Measurements from ENCODE around the gene PGM2.

Gene PGM2

DNA sequence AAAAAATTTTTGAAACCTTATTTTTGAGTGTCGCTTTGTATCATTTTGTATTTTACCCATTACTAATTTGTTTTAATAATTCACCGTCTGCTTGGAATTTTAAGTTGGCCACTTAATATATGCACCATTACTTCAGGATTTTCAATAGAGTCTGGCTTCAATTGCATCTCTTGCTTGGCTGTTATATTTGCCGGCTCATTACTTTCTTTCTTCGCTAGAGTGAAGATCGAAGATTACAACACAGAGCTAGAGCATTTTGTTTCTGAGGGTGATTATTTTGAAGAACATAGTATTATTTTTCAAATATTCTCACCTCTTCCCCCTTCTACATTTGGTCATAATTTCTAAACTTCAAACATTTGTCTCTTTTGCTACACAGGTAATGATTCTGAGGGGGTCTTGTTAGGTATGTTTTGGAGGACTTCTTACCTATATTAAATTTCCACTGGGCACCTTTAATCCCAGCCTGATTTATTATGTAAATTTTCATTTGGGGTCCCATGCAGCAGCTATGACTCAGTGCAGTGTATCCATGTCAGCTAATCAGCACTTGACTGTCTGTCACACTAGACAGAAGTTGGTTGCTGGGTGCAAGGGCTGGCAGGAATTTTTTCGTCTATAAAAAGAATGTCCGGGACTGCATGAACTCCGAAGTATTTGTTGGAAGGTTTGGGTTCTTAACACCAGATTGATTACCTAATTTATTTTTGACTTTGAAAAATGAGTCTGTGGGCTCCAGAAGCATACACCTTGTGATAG lies 83.0 kb downstream of the PGM2 start:
- TF ChIP-seq FOXP2 (optimal IDR thresholded peaks at IDR 0.05; ENCODE audit: borderline replicate concordance, extremely low read depth, extremely low read length, insufficient read depth) (no peak), POLR2AphosphoS5 (IDR thresholded peaks at IDR 0.05; ENCODE audit: low read depth, low read length) (no peak), SIN3A (IDR thresholded peaks at IDR 0.05; ENCODE audit: borderline replicate concordance, insufficient read depth, low read length) (no peak)
- TF ChIP-seq, protein P1, sequence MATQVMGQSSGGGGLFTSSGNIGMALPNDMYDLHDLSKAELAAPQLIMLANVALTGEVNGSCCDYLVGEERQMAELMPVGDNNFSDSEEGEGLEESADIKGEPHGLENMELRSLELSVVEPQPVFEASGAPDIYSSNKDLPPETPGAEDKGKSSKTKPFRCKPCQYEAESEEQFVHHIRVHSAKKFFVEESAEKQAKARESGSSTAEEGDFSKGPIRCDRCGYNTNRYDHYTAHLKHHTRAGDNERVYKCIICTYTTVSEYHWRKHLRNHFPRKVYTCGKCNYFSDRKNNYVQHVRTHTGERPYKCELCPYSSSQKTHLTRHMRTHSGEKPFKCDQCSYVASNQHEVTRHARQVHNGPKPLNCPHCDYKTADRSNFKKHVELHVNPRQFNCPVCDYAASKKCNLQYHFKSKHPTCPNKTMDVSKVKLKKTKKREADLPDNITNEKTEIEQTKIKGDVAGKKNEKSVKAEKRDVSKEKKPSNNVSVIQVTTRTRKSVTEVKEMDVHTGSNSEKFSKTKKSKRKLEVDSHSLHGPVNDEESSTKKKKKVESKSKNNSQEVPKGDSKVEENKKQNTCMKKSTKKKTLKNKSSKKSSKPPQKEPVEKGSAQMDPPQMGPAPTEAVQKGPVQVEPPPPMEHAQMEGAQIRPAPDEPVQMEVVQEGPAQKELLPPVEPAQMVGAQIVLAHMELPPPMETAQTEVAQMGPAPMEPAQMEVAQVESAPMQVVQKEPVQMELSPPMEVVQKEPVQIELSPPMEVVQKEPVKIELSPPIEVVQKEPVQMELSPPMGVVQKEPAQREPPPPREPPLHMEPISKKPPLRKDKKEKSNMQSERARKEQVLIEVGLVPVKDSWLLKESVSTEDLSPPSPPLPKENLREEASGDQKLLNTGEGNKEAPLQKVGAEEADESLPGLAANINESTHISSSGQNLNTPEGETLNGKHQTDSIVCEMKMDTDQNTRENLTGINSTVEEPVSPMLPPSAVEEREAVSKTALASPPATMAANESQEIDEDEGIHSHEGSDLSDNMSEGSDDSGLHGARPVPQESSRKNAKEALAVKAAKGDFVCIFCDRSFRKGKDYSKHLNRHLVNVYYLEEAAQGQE (IDR thresholded peaks at IDR 0.05; ENCODE audit: insufficient read depth in 1 of 2, low read depth in 2 of 2, low read length in 2 of 2) = no peak

DNA sequence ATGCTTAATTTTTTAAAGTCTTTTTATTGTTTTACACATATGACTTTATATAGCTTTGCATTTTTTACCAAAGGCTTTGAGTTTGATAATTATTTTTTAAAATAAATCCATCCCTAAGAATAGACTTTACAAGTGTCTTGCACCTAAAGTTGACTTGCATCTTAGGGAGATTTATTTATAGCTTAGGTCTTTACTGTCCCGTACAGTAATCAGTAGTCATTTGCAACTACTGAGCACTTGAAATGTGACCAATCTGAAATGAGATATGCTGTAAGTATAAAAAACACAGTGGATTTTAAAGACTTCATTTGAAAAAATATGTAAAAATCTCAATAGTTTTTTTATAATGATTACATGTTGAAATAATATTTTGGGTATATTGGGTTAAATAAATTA lies 83.6 kb downstream of the PGM2 start:
- TF ChIP-seq SIN3A (IDR thresholded peaks at IDR 0.05; ENCODE audit: borderline replicate concordance, insufficient read depth, low read length) = no peak
- TF ChIP-seq POLR2AphosphoS5 (IDR thresholded peaks at IDR 0.05; ENCODE audit: low read depth, low read length) = no peak
- TF ChIP-seq TAF1 (IDR thresholded peaks at IDR 0.05; ENCODE audit: borderline replicate concordance, insufficient read depth, low read length) = no peak
- no peak for TF ChIP-seq FOXP2 (optimal IDR thresholded peaks at IDR 0.05; ENCODE audit: borderline replicate concordance, extremely low read depth, extremely low read length, insufficient read depth)
- TF ChIP-seq, protein P1 (IDR thresholded peaks at IDR 0.05; ENCODE audit: insufficient read depth in 1 of 2, low read depth in 2 of 2, low read length in 2 of 2) = no peak

All from PFSK-1 (cell line).